Naive B cell (primary cell): ENCODE measurements around the gene ARL16. TPM values are rescaled to one million over a fixed set of nuclear protein-coding genes. Genes with fewer than 3 reads are reported as not detected.

Experiments used
- ATAC-seq, 2 donors: fragments of 150-1000 bp; cut with Tn5 transposase; 2 replicates each; pipeline ENCODE4 v1.10.0; 2021; ENCODE audit warnings: low read depth in 2 of 2, mild to moderate bottlenecking in 2 of 2, moderate library complexity in 2 of 2
- DNase-seq: peaks from one replicate; pipeline ENCODE4 v3.0.0; 2022
- H3K27ac Mint-ChIP-seq, 6 donors: one replicate each; pipeline ENCODE4 v1.8.0; 2020 to 2022; ENCODE audit warnings: mild to moderate bottlenecking in 6 of 6, mixed read lengths in 6 of 6, moderate library complexity in 5 of 6, inconsistent platforms in 2 of 6
- H3K27me3 Mint-ChIP-seq, 3 donors: one replicate each; pipeline ENCODE4 v1.8.0; 2021 to 2022; ENCODE audit warnings: mixed read lengths in 3 of 3, mild to moderate bottlenecking in 1 of 3
- H3K36me3 Mint-ChIP-seq, 2 donors: one replicate each; pipeline ENCODE4 v1.8.0; 2020 to 2022; ENCODE audit warnings: mixed read lengths in 2 of 2, inconsistent platforms in 1 of 2, mild to moderate bottlenecking in 1 of 2
- H3K4me1 Mint-ChIP-seq, 3 donors: one replicate each; pipeline ENCODE4 v1.8.0; 2020 to 2022; ENCODE audit warnings: mixed read lengths in 3 of 3, inconsistent platforms in 1 of 3, mild to moderate bottlenecking in 1 of 3, moderate library complexity in 1 of 3
- H3K4me3 Mint-ChIP-seq, 8 donors: one replicate each; pipeline ENCODE4 v1.8.0; 2020 to 2022; ENCODE audit warnings: mild to moderate bottlenecking in 8 of 8, mixed read lengths in 8 of 8, moderate library complexity in 8 of 8, inconsistent platforms in 2 of 8
- H3K9me3 Mint-ChIP-seq, 7 donors: one replicate each; pipeline ENCODE4 v1.8.0; 2020 to 2022; ENCODE audit warnings: mixed read lengths in 7 of 7, mild to moderate bottlenecking in 5 of 7, inconsistent platforms in 2 of 7, moderate library complexity in 1 of 7
- polyA plus RNA-seq, 6 donors: library from polyadenylated mRNA; unstranded; fragments of 300-500 nt; fragmentation: Illumina TruSeq; gene quantifications; one replicate each; pipeline ENCODE4 v1.2.3, GENCODE V29; 2021; ENCODE audit warnings: low read depth in 6 of 6

Gene ARL16
- polyA plus RNA-seq, 6 donors from 2014 or later, result 32.8 to 101 (median 37.6) TPM

DNA sequence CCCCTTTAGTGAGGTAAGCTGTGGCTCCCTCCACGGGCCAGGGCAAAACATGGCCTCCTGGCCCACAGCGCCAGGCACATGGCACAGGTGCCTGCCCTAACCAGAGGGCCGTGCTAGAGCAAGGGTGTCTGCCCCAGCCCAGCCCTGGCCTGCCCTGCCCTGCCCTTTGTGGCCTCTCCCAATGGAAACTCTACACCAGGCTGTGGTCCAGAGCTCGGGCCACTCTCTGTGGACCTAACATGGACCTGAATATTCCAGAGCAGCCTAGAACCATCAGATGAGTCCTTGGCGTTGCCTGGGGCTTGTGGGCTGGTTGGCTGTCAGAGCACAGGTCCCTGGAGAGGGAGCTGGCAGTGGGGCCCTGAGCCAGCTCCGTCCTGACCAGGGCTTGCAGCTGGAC is 11.6 kb upstream of the ARL16 start:
- H3K27ac Mint-ChIP-seq, result peak overlapping the region in 2 of 6 donors; percentile 33 to 34
- ATAC-seq, result no peak
- H3K27me3 Mint-ChIP-seq, result no peaks in the 10 kb centered on the region
- no peaks in the 10 kb centered on the region for H3K9me3 Mint-ChIP-seq
- H3K36me3 Mint-ChIP-seq, result no peaks in the 10 kb centered on the region
- peak overlapping the region in 1 of 8 donors; percentile 33 for H3K4me3 Mint-ChIP-seq
- peaks cover under 1 to 5% (median 3%) of the 10 kb centered on the region in 3 donors for H3K4me1 Mint-ChIP-seq
- DNase-seq, result no peak

GRCh38 chr17:81694810-81695209 is 11.2 kb upstream of the ARL16 start:
- Mint-ChIP-seq H3K4me1 (peaks cover 1 to 8% (median 6%) of the 10 kb centered on the region in 3 donors), H3K27ac (peak overlapping the region in 1 of 6 donors; percentile 33), H3K36me3 (no peaks in the 10 kb centered on the region), H3K9me3 (no peaks in the 10 kb centered on the region), H3K4me3 (peak overlapping the region in 1 of 8 donors; percentile 33), H3K27me3 (no peaks in the 10 kb centered on the region)
- ATAC-seq (no peak), DNase-seq (no peak)

DNA sequence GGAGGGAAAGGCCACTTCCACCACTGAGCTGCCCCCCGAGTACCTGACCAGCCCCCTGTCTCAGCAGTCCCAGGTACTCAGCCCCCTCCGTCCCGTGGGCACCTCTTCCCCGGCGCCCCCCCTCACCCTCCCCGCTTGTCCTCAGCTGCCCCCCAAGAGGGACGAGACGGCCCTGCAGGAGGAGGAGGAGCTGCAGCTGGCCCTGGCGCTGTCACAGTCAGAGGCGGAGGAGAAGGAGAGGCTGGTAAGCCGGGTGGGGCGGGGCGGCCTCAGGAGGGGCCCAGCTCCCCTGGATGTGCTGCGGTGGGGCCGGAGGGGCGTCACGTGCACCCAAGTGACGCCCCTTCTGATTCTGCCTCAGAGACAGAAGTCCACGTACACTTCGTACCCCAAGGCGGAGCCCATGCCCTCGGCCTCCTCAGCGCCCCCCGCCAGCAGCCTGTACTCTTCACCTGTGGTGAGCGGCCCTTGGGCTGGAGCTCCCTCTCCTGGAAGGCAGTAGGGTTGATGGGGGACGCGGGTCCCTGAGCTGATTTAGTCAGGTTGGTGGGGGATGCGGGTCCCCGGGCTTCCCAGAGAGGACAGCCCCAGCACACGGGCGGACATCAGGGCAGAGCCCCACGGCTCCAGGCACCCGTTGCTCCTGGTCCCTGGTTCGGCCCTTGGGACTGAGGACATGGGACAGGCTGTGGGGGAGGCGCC is 10.1 kb upstream of the ARL16 start:
- Mint-ChIP-seq H3K4me1 (peaks cover 11 to 18% (median 12%) of the 10 kb centered on the region in 3 donors), H3K36me3 (no peaks in the 10 kb centered on the region), H3K4me3 (no peak overlapping the region), H3K27me3 (no peaks in the 10 kb centered on the region), H3K9me3 (no peaks in the 10 kb centered on the region), H3K27ac (no peak overlapping the region)
- ATAC-seq (no peak), DNase-seq (no peak)

DNA sequence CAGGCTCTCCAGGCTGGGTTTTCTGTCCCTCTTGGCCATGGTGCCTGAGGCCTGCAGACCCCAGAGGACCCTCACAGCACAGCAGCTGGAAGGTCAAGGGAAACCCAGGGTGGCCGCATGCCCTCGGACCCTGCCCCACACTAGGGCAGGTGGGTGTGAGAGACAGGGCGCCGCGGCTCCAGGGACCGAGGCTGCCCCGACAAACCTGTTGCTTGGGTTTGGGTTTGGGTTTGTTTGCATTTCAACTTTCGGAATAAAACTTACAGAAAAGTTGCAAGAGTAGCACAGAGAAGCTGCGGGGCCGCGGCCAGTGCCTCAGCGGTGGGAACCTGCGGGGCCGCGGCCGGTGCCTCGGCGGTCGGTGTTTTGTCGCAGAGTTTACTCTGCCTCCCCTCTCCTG is 8.0 kb upstream of the ARL16 start:
- ATAC-seq, result no peak
- H3K36me3 Mint-ChIP-seq, result no peaks in the 10 kb centered on the region

DNA sequence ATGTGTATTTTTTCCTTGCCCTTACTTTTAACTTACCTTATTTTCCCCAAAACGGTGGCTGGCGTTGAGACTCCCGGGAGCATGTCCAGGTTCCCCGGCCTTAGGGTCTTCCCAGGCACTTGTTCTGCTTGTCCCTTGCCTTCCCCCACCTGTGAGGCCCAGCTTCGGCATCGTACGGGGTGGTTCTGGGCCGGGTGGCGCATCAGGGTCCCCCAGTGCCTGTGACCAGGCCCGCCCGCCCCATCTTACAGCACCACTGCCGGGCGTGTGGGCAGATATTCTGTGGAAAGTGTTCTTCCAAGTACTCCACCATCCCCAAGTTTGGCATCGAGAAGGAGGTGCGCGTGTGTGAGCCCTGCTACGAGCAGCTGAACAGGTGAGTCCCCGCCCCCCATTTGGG is 7.6 kb upstream of the ARL16 start:
- no peak overlapping the region for H3K27ac Mint-ChIP-seq
- no peak for DNase-seq
- H3K36me3 Mint-ChIP-seq, result no peaks in the 10 kb centered on the region

More for the DNA sequence above, 8.0 kb upstream of the ARL16 start:
- Mint-ChIP-seq H3K27ac (no peak overlapping the region), H3K9me3 (no peaks in the 10 kb centered on the region), H3K4me1 (peaks cover 15 to 27% (median 21%) of the 10 kb centered on the region in 3 donors), H3K4me3 (no peak overlapping the region), H3K27me3 (no peaks in the 10 kb centered on the region)
- no peak for DNase-seq

DNA sequence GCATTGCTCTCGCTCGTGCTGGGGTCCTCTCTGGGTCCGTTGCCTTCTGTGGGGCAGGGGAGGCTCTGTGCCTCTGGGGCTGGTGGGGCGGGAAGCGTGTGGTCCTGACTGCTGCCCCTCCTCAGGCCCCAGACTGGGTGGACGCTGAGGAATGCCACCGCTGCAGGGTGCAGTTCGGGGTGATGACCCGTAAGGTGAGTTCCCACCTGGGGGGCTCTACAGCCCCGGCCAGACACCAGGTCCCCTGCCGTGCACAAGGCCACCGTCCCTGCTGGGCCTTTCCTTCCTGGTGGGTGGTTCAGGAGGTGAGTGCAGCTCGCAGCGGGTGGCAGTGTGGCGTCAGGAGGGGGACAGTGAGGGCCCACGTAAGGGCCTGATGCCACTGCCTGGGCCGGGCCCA is 7.0 kb upstream of the ARL16 start:
- Mint-ChIP-seq H3K9me3 (no peaks in the 10 kb centered on the region), H3K4me1 (peaks cover 24 to 29% (median 26%) of the 10 kb centered on the region in 3 donors), H3K36me3 (no peaks in the 10 kb centered on the region), H3K27ac (no peak overlapping the region), H3K27me3 (no peaks in the 10 kb centered on the region), H3K4me3 (no peak overlapping the region)
- ATAC-seq, result no peak
- no peak for DNase-seq

More for the DNA sequence above, 7.6 kb upstream of the ARL16 start:
- Mint-ChIP-seq H3K9me3 (no peaks in the 10 kb centered on the region), H3K4me3 (no peak overlapping the region), H3K27me3 (no peaks in the 10 kb centered on the region), H3K4me1 (peaks cover 17 to 27% (median 25%) of the 10 kb centered on the region in 3 donors)
- ATAC-seq, result no peak

GRCh38 chr17:81690066-81690465 is 6.5 kb upstream of the ARL16 start:
- H3K4me1 Mint-ChIP-seq, result peaks cover 26 to 33% (median 29%) of the 10 kb centered on the region in 3 donors
- no peak for DNase-seq
- ATAC-seq, result no peak
- H3K27ac Mint-ChIP-seq, result peak overlapping the region in 1 of 6 donors; percentile 64
- H3K4me3 Mint-ChIP-seq, result peak overlapping the region in 1 of 8 donors; percentile 70
- no peaks in the 10 kb centered on the region for H3K36me3 Mint-ChIP-seq
- H3K9me3 Mint-ChIP-seq, result no peaks in the 10 kb centered on the region
- H3K27me3 Mint-ChIP-seq, result no peaks in the 10 kb centered on the region

DNA sequence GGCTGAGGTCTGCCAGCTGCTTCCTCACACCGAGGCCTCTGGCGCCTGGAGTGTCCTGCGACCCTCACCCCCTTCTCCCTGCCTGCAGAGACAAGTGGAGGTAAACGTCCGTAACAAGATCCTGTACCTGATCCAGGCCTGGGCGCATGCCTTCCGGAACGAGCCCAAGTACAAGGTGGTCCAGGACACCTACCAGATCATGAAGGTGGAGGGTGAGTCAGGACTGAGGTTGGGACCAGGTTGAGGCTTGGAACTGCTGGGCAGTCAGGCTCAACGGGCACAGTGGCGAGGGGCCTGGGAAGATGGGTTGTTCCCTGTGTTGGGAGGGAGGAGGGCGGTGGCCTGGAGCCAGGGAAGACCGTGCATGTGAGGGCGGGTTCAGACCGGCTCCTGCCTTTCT is 5.0 kb upstream of the ARL16 start:
- H3K9me3 Mint-ChIP-seq, result no peaks in the 10 kb centered on the region
- ATAC-seq (no peak), DNase-seq (no peak)
- no peak overlapping the region for H3K27ac Mint-ChIP-seq
- H3K36me3 Mint-ChIP-seq, result peaks cover 0 to 4% of the 10 kb centered on the region in 2 donors
- peaks cover 35 to 40% (median 38%) of the 10 kb centered on the region in 3 donors for H3K4me1 Mint-ChIP-seq
- no peak overlapping the region for H3K4me3 Mint-ChIP-seq
- H3K27me3 Mint-ChIP-seq, result no peaks in the 10 kb centered on the region

GRCh38 chr17:81687770-81688541 is 4.4 kb upstream of the ARL16 start:
- peaks cover 39 to 41% (median 39%) of the 10 kb centered on the region in 3 donors for H3K4me1 Mint-ChIP-seq
- DNase-seq (no peak), ATAC-seq (no peak)
- H3K27ac Mint-ChIP-seq, result peak overlapping the region in 1 of 6 donors; percentile 51
- peak overlapping the region in 1 of 8 donors; percentile 41 for H3K4me3 Mint-ChIP-seq
- no peaks in the 10 kb centered on the region for H3K9me3 Mint-ChIP-seq
- no peaks in the 10 kb centered on the region for H3K27me3 Mint-ChIP-seq
- H3K36me3 Mint-ChIP-seq, result peaks cover 0 to 7% of the 10 kb centered on the region in 2 donors

DNA sequence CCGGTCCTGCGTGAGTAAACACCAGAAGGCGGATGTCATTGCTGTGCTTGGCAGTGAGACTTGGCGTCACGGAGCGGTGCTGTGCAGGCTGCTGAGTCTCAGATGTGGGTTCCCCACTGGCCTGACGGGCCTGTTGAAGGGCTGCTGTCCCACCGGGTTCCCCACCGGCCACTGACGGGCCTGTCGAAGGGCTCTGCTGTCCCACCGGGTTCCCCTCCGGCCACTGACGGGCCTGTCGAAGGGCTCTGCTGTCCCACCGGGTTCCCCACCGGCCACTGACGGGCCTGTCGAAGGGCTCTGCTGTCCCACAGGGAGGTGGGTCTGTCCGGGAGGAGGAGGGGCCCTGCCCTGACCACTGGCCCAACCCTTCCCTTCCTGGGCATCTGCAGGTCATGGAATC is 3.0 kb upstream of the ARL16 start:
- H3K27ac Mint-ChIP-seq, result no peak overlapping the region
- H3K9me3 Mint-ChIP-seq, result no peaks in the 10 kb centered on the region
- peaks cover 43 to 48% (median 48%) of the 10 kb centered on the region in 3 donors for H3K4me1 Mint-ChIP-seq
- no peak overlapping the region for H3K4me3 Mint-ChIP-seq
- DNase-seq, result no peak
- ATAC-seq, result no peak
- H3K27me3 Mint-ChIP-seq, result no peaks in the 10 kb centered on the region
- peaks cover 0 to 7% of the 10 kb centered on the region in 2 donors for H3K36me3 Mint-ChIP-seq

GRCh38 chr17:81685108-81685507 is 1.5 kb upstream of the ARL16 start:
- H3K27ac Mint-ChIP-seq, result peak overlapping the region in 2 of 6 donors; percentile 80 to 86
- peak overlapping the region; percentile 82 to 99 (median 90) for H3K4me3 Mint-ChIP-seq
- DNase-seq (no peak), ATAC-seq (no peak)
- H3K36me3 Mint-ChIP-seq, result peaks cover 0 to 7% of the 10 kb centered on the region in 2 donors
- H3K9me3 Mint-ChIP-seq, result no peaks in the 10 kb centered on the region
- no peaks in the 10 kb centered on the region for H3K27me3 Mint-ChIP-seq
- H3K4me1 Mint-ChIP-seq, result peaks cover 43 to 57% (median 43%) of the 10 kb centered on the region in 3 donors

GRCh38 chr17:81684442-81684911 is 880 bp upstream of the ARL16 start:
- H3K27me3 Mint-ChIP-seq, result no peaks in the 10 kb centered on the region
- DNase-seq (no peak), ATAC-seq (no peak)
- peak overlapping the region; percentile 82 to 99 (median 90) for H3K4me3 Mint-ChIP-seq
- H3K27ac Mint-ChIP-seq, result peak overlapping the region in 5 of 6 donors; percentile 47 to 92 (median 80)
- peaks cover 37 to 50% (median 39%) of the 10 kb centered on the region in 3 donors for H3K4me1 Mint-ChIP-seq
- no peaks in the 10 kb centered on the region for H3K9me3 Mint-ChIP-seq
- peaks cover 0 to 7% of the 10 kb centered on the region in 2 donors for H3K36me3 Mint-ChIP-seq

DNA sequence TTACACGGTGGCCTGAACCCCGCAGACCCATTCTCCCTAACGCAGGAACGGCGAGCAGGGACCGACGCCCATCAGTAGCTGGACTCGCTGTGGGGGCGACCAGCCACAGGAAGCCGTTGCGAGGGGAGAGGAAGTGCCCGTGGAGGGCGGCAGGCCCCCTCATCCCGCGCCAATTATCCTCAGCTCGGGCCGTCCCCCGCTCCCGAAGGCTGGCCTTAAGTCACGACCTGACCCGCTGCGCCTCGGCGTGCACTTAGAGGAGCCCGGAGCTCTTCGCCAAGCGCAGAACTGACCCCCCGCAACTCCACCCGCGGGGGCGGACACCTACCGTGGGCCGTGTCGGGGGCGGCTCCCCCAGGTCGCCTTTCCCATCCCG is 401 bp downstream of the ARL16 start:
- Mint-ChIP-seq H3K27ac (peak overlapping the region in 3 of 6 donors; percentile 44 to 92 (median 92)), H3K36me3 (peaks cover 0 to 7% of the 10 kb centered on the region in 2 donors), H3K9me3 (no peaks in the 10 kb centered on the region), H3K4me3 (peak overlapping the region; percentile 90 to 99 (median 97)), H3K27me3 (no peaks in the 10 kb centered on the region), H3K4me1 (peaks cover 31 to 49% (median 31%) of the 10 kb centered on the region in 3 donors)
- ATAC-seq, result peak; percentile 10 to 11
- DNase-seq, result no peak
